ENCODE data around the gene ASB10.

- no peak for TF ChIP-seq POLR2AphosphoS5 (IDR thresholded peaks at IDR 0.05)
- no peak for TF ChIP-seq CTCF (IDR thresholded peaks at IDR 0.05)
Observed at GRCh38 chr7:151185762-151186639, 1.0 kb downstream of the ASB10 start.
